ENCODE data around the gene CDKL2.

- TF ChIP-seq EZH2 (IDR thresholded peaks at IDR 0.05; ENCODE audit: borderline replicate concordance, insufficient read depth, low read depth, low read length, poor library complexity, severe bottlenecking) (no peak), CTCF (IDR thresholded peaks at IDR 0.05) (no peak)
These were observed 77.9 kb downstream of the CDKL2 start for GRCh38 chr4:75552452-75552851.

Measured in B cell (primary cell).